ENCODE data around the gene CBY3. TPM values are rescaled to one million over a fixed set of nuclear protein-coding genes. Genes with fewer than 3 reads are reported as not detected.

CBY3 gene
- total RNA-seq, 1 donor from 2014 or later: not detected

Other genes starting within 250 kb of the CBY3 start
- 54.7 TPM for gene RUFY1, start 130.5 kb downstream of the CBY3 start, total RNA-seq
- 466 TPM for gene HNRNPH1, start 57.4 kb downstream of the CBY3 start, total RNA-seq
- gene CANX, start 17.9 kb upstream of the CBY3 start, total RNA-seq: 696 TPM
- gene MAML1, start 51.8 kb upstream of the CBY3 start, total RNA-seq: 36.6 TPM
- 26.0 TPM for gene LTC4S, start 113.0 kb upstream of the CBY3 start, total RNA-seq
- 272 TPM for gene MGAT4B, start 125.8 kb upstream of the CBY3 start, total RNA-seq
- gene SQSTM1, start 139.9 kb upstream of the CBY3 start, total RNA-seq: 711 TPM
- 38.6 TPM for gene MRNIP, start 177.8 kb upstream of the CBY3 start, total RNA-seq
- gene TBC1D9B, start 226.9 kb upstream of the CBY3 start, total RNA-seq: 149 TPM